Parathyroid adenoma (tissue), 2 donors: ENCODE measurements around the gene FRMPD2.

Source experiments
- H2AFZ ChIP-seq: fragments of 300-600 bp; sonication (generic); one replicate; pipeline ENCODE4 v1.7.0; 2017; ENCODE audit warnings: antibody characterized with exemption, mild to moderate bottlenecking
- H3K27ac ChIP-seq: fragments of 300-600 bp; sonication (generic); one replicate; pipeline ENCODE4 v1.7.0; 2017
- H3K27me3 ChIP-seq: fragments of 300-600 bp; sonication (generic); one replicate; pipeline ENCODE4 v1.7.0; 2017; ENCODE audit warnings: low read length; ENCODE audit not compliant: control insufficient read depth, insufficient read depth
- H3K36me3 ChIP-seq: fragments of 300-600 bp; sonication (generic); one replicate; pipeline ENCODE4 v1.7.0; 2017; ENCODE audit warnings: low read length; ENCODE audit not compliant: control insufficient read depth, insufficient read depth
- H3K4me1 ChIP-seq: fragments of 300-600 bp; sonication (generic); one replicate; pipeline ENCODE4 v1.7.0; 2017; ENCODE audit warnings: control low read depth
- H3K4me2 ChIP-seq: fragments of 300-600 bp; sonication (generic); one replicate; pipeline ENCODE4 v1.7.0; 2017; ENCODE audit warnings: low read length
- H3K4me3 ChIP-seq: fragments of 300-600 bp; sonication (generic); one replicate; pipeline ENCODE4 v1.7.0; 2017; ENCODE audit warnings: low read depth, low read length
- H3K79me2 ChIP-seq: fragments of 300-600 bp; sonication (generic); one replicate; pipeline ENCODE4 v1.7.0; 2017; ENCODE audit warnings: control low read depth
- H3K9ac ChIP-seq: fragments of 300-600 bp; sonication (generic); one replicate; pipeline ENCODE4 v1.7.0; 2017; ENCODE audit warnings: mild to moderate bottlenecking
- H3K9me3 ChIP-seq: fragments of 300-600 bp; sonication (generic); one replicate; pipeline ENCODE4 v1.7.0; 2017; ENCODE audit warnings: low read length; ENCODE audit not compliant: control insufficient read depth
- TF ChIP-seq, protein P1 (sequence below): fragments of 300-600 bp; sonication (generic); IDR thresholded peaks from one replicate; pipeline ENCODE4 v1.7.0; 2017; ENCODE audit warnings: antibody characterized with exemption, mild to moderate bottlenecking
- donor health status: primary hyperparathyroidism.

FRMPD2 gene

DNA sequence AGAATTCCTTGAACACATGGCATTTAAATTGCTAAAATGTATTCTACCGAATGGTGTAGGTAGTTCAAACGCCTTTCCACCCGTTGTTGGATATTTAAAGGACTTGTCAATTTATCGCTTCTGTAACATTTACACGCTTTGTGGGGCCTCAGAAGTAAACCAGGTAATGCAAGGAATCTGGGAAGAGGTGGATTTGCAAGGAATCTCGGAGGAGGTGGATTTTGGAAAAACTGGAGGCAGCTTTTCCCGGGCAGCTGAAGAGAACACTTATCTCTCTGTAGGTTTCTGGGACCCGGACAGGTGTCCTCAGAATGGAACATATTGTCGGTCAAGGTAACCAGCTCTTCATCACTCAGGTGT, 31.4 kb upstream of the FRMPD2 start:
- Histone ChIP-seq H3K4me3 (peak overlapping the region; percentile 48), H3K4me1 (peaks cover 3% of the 10 kb centered on the region), H3K4me2 (peak overlapping the region; percentile 67), H2AFZ (peak overlapping the region; percentile 84), H3K27me3 (no peaks in the 10 kb centered on the region), H3K9ac (no peak overlapping the region), H3K36me3 (no peaks in the 10 kb centered on the region), H3K9me3 (no peaks in the 10 kb centered on the region), H3K27ac (peak overlapping the region; percentile 77), H3K79me2 (peaks cover 25% of the 10 kb centered on the region)
- TF ChIP-seq, protein P1, sequence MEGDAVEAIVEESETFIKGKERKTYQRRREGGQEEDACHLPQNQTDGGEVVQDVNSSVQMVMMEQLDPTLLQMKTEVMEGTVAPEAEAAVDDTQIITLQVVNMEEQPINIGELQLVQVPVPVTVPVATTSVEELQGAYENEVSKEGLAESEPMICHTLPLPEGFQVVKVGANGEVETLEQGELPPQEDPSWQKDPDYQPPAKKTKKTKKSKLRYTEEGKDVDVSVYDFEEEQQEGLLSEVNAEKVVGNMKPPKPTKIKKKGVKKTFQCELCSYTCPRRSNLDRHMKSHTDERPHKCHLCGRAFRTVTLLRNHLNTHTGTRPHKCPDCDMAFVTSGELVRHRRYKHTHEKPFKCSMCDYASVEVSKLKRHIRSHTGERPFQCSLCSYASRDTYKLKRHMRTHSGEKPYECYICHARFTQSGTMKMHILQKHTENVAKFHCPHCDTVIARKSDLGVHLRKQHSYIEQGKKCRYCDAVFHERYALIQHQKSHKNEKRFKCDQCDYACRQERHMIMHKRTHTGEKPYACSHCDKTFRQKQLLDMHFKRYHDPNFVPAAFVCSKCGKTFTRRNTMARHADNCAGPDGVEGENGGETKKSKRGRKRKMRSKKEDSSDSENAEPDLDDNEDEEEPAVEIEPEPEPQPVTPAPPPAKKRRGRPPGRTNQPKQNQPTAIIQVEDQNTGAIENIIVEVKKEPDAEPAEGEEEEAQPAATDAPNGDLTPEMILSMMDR: no peak

GRCh38 chr10:48302515-48303476, 28.3 kb upstream of the FRMPD2 start:
- no peaks in the 10 kb centered on the region for H3K36me3 ChIP-seq
- no peaks in the 10 kb centered on the region for H3K4me1 ChIP-seq
- no peak overlapping the region for H3K9ac ChIP-seq
- no peaks in the 10 kb centered on the region for H3K27me3 ChIP-seq
- H2AFZ ChIP-seq: no peak overlapping the region
- no peak overlapping the region for H3K4me2 ChIP-seq
- no peaks in the 10 kb centered on the region for H3K9me3 ChIP-seq
- TF ChIP-seq, protein P1: no peak
- H3K4me3 ChIP-seq: no peak overlapping the region
- peaks cover 5% of the 10 kb centered on the region for H3K79me2 ChIP-seq
- no peak overlapping the region for H3K27ac ChIP-seq

DNA sequence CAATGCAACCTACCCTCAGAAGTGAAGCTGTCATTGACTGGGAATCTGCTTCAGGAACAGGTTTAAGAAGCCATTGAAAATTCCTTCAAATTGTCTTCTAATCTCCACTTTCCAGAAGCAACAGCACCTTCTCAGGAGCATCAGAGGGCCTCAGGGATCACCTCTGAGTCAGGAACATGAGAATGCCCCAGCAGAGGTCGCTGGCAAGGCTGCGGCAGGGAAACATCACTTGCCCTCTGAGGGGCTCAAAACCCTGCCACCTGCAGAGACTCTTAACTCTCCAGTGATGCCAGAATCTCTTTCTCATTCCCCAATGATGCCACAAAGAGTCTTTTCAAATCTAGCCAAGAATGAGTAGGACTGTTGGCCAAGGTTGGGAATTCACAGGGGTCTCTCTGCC, 26.1 kb upstream of the FRMPD2 start:
- Histone ChIP-seq H3K4me3 (no peak overlapping the region), H3K27ac (no peak overlapping the region), H3K9ac (no peak overlapping the region), H3K9me3 (no peaks in the 10 kb centered on the region), H3K4me1 (peaks cover 7% of the 10 kb centered on the region), H3K36me3 (no peaks in the 10 kb centered on the region), H3K4me2 (no peak overlapping the region), H3K27me3 (no peaks in the 10 kb centered on the region), H3K79me2 (no peaks in the 10 kb centered on the region), H2AFZ (no peak overlapping the region)
- TF ChIP-seq, protein P1: no peak

GRCh38 chr10:48299692-48300091, 25.2 kb upstream of the FRMPD2 start:
- H3K9ac ChIP-seq: no peak overlapping the region
- H3K36me3 ChIP-seq: no peaks in the 10 kb centered on the region
- H3K4me1 ChIP-seq: peaks cover 7% of the 10 kb centered on the region
- no peak overlapping the region for H3K4me3 ChIP-seq
- no peaks in the 10 kb centered on the region for H3K9me3 ChIP-seq
- TF ChIP-seq, protein P1: no peak
- no peak overlapping the region for H2AFZ ChIP-seq
- no peaks in the 10 kb centered on the region for H3K27me3 ChIP-seq
- no peak overlapping the region for H3K4me2 ChIP-seq
- no peaks in the 10 kb centered on the region for H3K79me2 ChIP-seq
- no peak overlapping the region for H3K27ac ChIP-seq

DNA sequence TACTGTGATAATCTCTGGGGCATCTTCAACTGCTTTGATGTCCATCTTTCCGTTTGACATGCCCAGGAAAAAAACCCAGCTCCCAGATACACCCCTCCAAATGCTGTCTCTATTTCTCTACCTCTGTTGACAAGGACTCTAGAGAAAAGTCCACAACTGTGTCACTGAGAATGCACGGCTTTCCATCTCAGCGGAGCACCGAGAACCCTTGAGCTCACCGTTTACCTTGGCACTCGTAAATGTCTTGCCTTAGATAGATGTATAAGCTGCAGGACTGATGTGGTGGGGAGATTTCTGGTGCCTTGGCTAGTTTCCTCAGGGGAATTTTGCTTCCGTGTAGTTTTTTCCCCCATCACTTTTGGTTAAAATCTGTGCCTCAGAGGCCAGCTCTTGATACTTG, 24.6 kb upstream of the FRMPD2 start:
- no peak overlapping the region for H2AFZ ChIP-seq
- no peaks in the 10 kb centered on the region for H3K36me3 ChIP-seq
- H3K4me3 ChIP-seq: no peak overlapping the region
- peaks cover 7% of the 10 kb centered on the region for H3K4me1 ChIP-seq
- TF ChIP-seq, protein P1: no peak
- H3K9me3 ChIP-seq: no peaks in the 10 kb centered on the region
- no peak overlapping the region for H3K27ac ChIP-seq
- H3K27me3 ChIP-seq: no peaks in the 10 kb centered on the region
- no peak overlapping the region for H3K9ac ChIP-seq
- H3K4me2 ChIP-seq: no peak overlapping the region
- H3K79me2 ChIP-seq: no peaks in the 10 kb centered on the region
